GM21447 (cell line): Measurements from ENCODE around the gene EMID1.

ENCODE experiments used
- ATAC-seq: cut with Tn5 transposase; IDR thresholded peaks from one replicate; pipeline ENCODE4 v1.9.1; 2021; ENCODE audit not compliant: unreplicated experiment

Gene EMID1

GRCh38 chr22:29194184-29194583, 11.5 kb upstream of the EMID1 start:
- ATAC-seq: no peak

GRCh38 chr22:29195118-29195963, 10.4 kb upstream of the EMID1 start:
- no peak for ATAC-seq

GRCh38 chr22:29195964-29196666, 9.6 kb upstream of the EMID1 start:
- ATAC-seq: no peak

DNA sequence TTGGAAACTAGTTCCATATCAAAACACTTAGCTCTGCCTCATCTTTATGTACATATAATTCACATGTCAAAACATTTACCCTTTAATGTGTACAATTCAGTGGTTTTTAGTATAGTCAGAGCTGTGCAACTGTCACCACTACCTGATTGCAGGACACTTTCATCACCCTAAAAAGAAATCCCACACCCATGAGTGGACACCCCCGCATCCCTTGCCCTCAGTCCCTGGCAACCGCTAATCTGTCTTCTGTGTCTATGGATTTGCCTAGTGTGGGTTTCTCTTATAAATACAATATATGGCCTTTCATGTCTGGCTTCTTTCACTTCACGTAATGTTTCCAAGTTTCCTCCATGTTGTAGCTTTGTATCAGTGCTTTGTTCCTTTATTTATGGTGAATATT, 8.6 kb upstream of the EMID1 start:
- ATAC-seq: no peak

- ATAC-seq: no peak
Measured at GRCh38 chr22:29198240-29198639, 7.5 kb upstream of the EMID1 start.

GRCh38 chr22:29199702-29200400, 5.8 kb upstream of the EMID1 start:
- no peak for ATAC-seq

- no peak for ATAC-seq
Measured at GRCh38 chr22:29200901-29201300, 4.8 kb upstream of the EMID1 start.

DNA sequence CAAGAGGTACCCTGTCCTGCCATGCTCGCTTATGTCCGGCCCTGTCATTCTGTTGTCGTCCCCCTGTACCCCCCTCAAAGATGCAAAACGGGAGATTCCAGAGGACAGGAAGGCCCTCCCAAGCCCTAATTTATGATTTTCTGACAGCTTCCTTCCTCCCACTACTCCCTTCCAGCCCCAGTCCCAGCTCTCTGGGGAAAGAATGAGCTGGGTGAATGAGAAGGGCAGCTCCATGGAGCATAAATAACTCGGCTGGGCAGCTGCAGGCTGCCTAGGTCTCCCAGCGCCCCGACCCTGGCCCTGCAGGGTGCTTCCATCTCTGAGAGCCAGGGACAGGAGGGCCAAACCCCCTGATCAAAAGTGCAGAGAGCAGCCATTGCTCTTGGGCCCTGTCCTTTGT, 3.9 kb upstream of the EMID1 start:
- no peak for ATAC-seq

- peak; percentile 73 for ATAC-seq
Measured at GRCh38 chr22:29202212-29203192, 3.2 kb upstream of the EMID1 start.

DNA sequence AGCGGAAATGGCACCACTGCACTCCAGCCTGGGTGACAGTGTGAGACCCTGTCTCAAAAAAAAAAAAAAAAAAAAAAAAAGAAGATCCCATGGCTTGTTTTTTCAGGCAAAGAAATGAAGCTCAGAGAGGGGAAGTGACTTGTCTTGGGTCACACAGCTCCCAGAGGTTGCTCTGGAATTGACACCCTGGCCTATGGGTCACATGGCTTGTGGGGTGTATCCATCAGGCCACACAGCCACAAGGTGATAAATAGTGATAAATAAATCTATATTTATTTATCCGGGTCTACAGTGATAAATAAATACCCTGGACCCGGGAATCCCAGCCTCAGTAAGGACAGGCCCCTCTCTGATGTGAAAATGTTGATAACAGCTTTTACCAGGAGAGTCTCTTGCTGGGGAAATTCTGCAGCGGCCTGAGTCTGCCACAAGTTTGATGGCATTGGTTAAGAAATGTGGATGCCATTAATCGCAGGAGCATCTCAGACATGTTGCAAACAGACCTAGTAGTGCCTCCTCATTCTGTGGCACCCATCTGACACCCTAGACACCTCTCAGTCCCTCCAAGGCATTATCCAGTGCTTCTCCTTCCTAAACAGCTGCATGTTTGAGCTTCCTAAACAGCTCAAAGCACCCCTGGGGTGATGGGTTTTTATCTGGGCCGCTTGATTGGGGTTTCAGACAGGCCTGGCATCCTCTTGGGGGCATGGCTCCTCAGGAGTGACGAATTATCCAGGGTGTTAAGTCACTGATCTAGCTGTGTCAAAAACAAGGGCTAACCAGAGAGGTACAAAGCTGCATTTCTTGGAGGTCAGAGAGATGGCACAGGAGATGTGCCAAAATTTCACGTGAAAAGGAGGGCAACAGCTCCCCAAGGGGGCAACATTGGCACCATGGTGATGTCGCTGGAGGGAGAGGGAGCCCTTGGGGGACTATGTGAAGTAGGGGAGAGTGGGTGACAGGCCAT, 1.9 kb upstream of the EMID1 start:
- ATAC-seq: no peak

DNA sequence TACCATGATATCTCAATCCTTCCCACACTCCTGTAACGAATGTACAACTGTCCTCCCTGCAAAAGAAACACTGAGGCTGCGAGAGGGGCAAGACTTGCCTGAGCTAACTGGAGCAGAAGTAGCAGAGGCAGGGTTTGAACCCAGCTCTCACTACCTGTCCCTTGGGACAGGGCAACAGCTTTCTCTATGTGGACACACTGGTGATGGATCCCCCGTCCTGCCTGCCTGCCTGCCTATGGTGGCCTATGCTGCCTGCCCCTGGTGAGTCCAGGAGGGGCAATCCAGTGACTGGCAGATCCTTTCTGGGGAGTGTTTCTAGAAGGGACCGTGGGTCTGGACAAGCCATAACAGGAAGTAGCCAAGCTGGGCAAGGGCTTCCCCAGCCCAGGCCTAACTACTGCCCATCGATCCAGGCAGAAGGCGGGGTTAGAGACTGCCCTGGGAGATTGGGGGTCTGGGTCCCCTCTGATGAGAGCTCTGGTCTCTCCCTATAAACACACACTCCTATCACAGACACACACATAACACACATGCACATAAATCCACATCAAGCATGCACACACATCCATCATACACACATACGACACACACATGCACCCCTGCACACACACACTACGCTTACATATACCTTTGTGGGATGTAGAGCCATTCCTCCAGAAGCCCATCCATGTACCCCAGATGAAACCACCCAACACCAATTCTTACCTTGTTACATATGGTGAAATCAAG, 1.1 kb upstream of the EMID1 start:
- no peak for ATAC-seq

DNA sequence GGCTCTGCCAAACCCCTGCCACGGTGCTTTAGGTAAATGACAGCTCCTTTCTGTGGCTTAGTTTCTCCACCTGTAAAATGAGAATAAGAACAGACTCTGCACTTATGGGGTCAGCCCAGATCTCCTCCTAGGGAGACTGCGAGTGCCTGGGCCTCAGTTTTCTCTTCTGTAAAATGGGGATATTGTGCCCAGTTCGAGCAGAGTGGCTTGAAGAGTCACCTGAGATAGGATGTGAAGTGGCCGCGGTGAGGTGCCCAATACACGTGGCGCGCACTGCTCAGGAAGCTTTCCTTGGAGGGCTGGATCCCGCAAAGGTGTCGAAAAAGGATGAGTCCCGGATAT, 473 bp upstream of the EMID1 start:
- ATAC-seq: no peak

- no peak for ATAC-seq
Measured at GRCh38 chr22:29206372-29207242, 911 bp downstream of the EMID1 start.

DNA sequence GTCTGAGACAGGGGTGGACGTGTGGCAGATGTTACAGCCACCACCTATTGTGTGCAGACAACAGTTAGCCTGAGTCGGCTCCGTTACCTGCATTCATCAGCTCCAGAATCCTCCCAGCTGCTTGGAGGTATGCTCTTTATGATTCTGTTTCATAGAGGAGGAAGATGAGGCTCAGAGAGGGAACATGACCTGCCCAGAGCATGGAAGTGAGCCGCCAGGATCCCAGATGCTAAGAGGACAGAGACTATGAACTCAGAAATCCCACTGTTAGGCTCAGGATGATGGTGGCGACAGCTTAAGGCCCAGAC, 1.5 kb downstream of the EMID1 start:
- no peak for ATAC-seq

- no peak for ATAC-seq
Measured at GRCh38 chr22:29207562-29208501, 2.1 kb downstream of the EMID1 start.

- no peak for ATAC-seq
Measured at GRCh38 chr22:29208502-29208862, 2.8 kb downstream of the EMID1 start.
